ENCODE results near the gene DNAI7.

DNA sequence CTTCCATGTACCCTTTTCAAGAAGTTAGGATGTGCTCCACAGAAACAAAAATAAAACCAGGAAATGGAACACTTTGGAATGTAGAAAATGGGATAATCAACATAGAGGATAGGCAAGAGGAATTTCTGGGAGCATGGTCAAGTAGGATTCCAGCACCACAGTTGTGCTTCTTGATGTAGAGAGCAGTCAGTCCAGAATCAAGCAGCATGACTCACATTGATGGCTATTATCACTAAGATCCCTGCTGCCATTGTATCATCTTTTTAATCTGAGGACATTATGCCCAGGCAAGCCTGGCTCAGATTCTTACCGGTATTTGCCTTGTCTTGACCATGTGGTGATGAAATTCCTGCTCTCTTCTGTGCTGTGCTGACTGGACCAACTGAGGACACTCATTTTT, 5.7 kb upstream of the DNAI7 start:
- TF ChIP-seq FOXM1 (IDR thresholded peaks at IDR 0.05; ENCODE audit: borderline replicate concordance) (no peak), HDGF (IDR thresholded peaks at IDR 0.05; ENCODE audit: borderline replicate concordance) (no peak), CTBP1 (IDR thresholded peaks at IDR 0.05; ENCODE audit: borderline replicate concordance) (no peak), LEF1 (IDR thresholded peaks at IDR 0.05; ENCODE audit: borderline replicate concordance) (no peak), SP1 (IDR thresholded peaks at IDR 0.05) (no peak)
